Central memory CD4-positive, alpha-beta T cell (primary cell): Measurements from ENCODE around the gene NDUFA5.

Source experiments
- DNase-seq: peaks from one replicate; pipeline ENCODE4 v3.0.0; 2022
- total RNA-seq, 3 experiments: gene quantifications; one replicate each; lab custom pipeline; 2026; lab: John Stamatoyannopoulos, UW

The NDUFA5 gene
- total RNA-seq: 48.4 to 88.3 (median 79.0) reads per million in 3 experiments

DNA sequence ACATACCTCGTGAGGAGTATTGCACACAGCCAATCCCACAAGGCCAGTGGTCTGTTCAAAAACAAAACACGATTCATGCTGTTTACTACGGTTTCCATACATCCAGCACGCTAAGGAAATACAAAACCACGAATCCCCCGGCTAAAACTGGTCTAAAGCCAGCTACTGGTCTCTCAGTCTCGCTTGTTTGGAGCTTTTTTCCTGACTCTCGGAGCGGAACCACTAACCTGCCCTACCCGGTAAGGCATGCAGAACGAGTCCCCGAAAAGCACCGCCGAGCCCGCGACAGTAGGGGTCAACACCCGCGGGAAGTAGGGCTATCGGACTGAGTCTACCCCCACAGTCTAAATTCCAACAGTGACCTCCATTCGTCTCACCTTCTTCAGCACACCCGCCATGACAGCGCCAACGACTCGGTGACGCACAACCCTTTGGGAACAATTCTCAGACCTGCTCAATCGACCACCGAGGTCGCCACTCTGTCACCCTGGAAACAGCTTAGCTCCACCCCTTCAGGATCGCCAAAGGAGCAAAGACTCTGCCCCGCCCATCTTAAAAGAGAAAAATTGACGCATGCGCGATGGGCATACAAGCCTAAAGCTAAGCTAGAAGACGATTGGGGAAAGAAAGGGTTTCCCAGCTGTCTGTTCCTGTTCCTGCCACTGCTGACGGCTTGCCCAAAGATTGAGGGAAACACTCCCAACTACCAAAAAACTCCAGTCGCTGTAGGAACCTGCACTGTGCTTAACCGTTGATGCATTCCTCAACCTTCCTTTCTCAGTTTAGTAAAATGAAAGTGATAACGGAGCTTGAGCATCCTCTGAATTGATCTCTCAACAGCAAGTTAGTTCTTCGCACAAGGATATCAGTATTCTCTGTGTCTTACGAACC lies at the start of gene NDUFA5:
TSS of gene NDUFA5 (minus strand) at position 421 of the 891 bp plus-strand sequence. CDS start at position 398, 23 bp downstream.
- DNase-seq: peak; percentile 98

DNA sequence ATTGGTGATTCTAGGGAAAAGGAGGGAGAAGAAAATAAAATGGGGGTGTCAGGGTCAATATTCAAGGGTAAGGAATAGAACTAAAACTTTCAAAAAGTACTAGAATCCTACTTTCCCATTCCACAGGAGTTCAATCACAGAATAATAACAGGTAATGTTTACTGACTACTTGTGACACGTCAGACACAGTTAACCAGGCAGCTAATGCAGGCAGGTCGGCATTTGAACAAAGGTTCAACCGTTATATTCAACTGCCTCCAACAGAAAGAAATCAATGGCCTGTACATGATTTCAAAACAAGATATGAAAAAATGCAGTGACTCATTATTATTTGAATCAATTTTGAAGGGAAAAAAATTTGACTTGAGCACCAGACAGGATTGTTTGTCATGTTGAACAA lies 47.1 kb upstream of the NDUFA5 start:
- DNase-seq: no peak

DNA sequence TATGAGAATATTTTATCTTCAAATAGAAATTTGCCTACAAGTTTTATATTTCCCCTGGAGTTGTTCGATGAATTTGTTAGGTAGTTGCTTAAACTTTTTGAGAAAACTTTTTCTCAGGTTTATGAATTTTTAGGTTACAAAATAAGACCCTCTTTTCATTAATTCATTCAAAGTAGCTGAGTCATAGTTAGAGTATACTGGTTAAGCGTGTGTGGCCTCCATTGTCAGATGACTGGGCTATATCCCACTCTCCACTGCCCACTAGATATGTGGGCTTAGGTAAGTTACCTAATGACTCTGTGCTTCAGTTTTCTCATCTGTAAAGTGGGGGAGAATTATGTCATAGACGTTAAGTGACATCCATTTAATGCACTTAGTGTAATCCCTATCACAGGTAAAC lies 45.0 kb upstream of the NDUFA5 start:
- no peak for DNase-seq

DNA sequence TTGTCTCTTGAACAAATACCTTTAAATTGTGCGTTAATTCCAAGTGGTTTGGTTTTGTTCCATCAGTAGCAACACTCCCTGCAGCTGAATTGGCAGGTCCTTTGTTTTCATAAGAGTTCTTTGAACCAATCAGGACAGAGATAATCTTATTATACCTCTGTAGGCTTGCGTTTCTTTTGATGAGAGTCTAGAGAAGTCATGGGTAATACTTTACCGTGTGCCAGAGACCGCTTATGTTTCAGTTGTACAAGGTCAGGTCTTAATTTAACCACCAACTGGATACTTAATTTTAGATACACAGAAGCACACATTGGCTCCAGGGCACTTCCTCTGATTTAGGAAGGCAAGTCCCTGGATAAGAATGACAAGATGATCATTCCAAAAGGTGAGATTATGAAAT lies 43.9 kb upstream of the NDUFA5 start, which contains the start of gene ASB15:
TSS of gene ASB15 (plus strand) at position 292 of the 400 bp plus-strand sequence. CDS start 12,682 bp downstream, outside the sequence.
- DNase-seq: no peak

DNA sequence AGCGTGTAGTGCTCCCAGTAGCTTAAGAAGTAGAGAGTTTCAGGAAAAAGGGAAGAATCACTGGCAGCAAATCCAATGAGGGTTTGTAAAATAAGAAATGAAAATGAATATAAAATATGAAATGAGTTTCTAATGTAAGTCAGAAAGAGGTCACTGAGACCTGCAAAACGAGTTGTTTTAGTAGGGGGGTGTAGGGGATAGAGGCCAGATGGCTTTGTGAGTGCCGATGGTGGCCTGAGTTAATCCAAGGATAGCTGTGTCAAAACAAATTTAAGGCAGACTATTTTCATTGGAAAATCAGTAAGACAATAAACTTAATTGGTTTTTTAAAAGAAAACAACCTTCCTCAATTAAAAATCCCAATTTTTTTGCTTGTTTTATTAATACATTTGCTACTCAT lies 43.3 kb upstream of the NDUFA5 start:
- DNase-seq: no peak

DNA sequence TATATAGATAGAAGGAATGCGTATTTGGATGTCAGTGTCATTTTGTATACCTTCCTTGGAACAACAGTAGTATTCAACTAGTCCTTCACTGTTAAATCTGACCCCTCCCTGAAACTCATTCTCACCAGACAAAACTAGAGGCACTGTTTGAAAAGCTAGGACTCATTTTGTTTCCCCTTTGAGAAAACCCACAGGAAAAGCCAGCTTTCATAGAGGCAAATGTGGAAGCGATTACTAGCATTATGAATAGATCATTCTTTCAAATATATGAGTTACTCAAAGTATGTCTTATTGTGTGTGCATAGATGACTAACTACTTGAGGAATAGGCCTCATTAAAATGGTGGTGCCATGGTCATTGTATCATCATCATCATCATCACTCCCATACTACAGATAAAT lies 42.1 kb upstream of the NDUFA5 start:
- no peak for DNase-seq

DNA sequence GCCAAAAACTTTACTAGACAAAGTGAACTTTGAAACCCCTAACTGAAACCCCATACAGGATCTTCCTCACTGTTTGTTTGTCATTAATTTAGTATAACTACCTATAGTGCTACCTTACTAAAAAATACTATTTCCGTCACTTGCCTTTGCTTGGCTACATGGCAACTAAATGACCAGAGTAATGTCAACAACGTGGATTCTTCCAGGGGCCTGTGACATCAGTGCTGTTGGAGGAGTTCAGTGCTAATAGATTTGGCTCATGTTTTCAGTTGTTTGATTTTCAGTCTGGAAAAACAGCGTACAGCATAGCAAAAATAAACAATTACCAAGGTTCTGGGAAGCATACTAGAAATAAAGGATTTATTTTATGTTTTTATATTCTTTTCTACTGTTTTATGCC lies 41.0 kb upstream of the NDUFA5 start:
- no peak for DNase-seq

DNA sequence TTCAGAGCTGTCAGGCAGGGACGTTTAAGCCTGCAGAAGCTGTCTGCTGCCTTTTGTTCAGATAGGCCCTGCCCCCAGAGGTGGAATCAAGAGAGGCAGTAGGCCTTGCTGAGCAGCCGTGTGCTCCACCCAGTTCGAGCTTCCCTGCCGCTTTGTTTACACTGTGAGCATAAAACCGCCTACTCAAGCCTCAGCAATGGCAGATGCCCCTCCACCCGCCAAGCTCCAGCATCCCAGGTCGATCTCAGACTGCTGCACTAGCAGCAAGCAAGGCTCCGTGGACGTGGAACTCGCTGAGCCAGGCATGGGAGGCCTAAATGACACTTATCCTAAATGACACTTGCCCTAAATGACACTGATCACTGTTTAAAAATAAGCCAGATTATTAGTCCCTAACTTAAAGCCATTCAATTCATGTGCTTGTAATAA lies 37.2 kb upstream of the NDUFA5 start:
- no peak for DNase-seq

DNA sequence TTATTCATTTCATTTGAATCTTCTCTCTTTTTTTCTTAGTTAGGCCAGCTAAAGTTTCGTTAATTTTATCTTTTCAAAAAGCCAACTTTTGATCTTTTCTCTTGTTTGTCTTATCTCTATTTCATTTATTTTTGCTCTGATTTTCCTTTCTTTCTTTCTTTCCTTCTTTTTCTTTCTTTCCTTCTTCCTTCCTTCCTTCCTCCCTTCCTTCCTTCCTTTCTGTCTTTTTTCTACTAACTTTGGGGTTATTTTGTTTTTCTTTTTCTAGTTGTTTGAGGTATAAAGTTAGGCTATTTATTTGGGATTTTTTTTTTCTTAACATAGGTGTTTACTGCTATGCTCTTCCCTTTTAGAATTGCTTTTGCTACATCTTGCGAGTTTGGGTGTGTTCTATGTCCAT lies 30.8 kb upstream of the NDUFA5 start:
- no peak for DNase-seq

DNA sequence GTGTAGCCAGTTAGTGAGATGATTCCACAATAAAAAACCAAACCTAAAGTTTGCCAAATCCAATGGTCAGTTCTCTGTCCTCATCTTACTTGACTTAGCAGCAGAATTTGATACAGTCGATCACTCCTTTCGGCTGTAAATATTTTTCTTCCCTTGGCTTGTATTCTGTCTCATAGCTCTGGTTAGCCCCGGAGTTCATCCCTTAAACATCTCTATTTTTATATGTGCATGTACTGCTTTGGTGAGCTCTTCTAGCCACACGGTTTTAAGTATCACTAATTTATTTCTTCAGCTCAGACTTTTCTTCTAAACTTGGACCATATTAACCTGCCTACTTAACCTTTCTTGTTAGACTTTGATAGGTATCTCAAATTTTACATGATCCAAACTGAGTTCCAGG lies 26.2 kb upstream of the NDUFA5 start:
- no peak for DNase-seq

DNA sequence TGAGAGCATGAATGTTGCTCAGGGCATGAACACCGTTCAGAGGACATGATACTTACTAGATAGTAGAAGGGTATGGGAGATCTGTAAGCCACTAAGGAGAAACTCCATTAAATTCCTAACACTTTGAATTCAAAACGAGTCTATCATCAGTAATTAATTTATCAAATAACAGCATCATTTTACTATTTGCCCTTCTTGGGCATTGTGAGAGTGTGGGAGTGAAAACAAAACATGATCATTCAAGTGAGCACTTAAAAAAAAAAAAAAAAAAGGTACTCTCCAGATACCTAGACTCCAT lies 23.5 kb upstream of the NDUFA5 start:
- DNase-seq: no peak

DNA sequence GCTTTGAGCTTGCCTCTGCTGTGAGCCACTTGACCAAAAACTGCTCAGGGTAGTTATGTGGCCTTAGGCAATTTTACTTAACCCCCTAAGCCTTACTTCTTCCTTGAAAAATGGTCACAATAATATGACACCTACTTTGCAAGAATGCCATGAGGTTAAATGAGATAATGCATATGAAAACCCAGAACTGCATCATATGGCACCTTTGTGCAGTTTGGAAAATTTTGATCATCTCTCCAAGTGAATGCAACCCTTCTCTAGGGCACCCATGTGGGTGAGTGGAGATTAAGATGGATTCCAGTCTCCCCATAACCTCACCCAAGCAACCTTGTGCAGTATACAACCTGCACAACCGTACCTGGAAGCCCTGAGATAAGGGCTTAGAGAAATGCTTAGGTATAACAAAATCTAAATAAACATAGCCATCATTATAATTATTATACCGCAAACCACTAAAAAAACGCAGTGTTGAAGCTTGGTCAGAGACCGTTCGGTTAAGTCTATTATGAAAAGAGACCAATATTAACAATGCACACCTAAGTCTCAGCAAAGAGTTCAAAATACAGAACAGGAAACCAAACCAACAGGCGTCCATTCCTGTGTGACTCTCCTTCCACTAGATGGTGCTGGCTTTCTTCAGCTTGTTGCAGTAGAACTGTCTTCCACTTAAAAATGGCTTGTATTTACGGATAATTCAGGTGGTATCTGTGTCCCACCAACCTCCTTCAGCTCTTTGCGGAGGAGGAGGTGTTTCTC lies 23.0 kb upstream of the NDUFA5 start:
- DNase-seq: no peak

DNA sequence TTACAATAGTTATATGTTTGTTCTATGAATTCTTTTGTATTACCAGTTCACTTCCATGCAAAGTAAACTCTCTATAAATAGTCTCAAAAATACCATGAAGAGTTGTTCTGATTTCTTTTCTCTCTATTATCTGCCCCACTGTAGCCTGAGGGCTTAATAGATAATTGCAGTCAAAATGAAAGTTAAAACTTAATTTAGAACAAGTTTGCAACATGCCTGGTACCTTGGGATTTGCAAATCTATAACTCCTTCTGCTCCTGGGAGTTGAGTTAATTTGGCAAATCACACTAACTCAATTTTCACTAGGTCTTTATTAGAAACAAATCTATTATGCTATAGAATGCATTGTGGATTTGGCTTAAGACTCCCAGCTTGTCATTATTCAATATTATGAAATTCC lies 21.8 kb upstream of the NDUFA5 start:
- no peak for DNase-seq

DNA sequence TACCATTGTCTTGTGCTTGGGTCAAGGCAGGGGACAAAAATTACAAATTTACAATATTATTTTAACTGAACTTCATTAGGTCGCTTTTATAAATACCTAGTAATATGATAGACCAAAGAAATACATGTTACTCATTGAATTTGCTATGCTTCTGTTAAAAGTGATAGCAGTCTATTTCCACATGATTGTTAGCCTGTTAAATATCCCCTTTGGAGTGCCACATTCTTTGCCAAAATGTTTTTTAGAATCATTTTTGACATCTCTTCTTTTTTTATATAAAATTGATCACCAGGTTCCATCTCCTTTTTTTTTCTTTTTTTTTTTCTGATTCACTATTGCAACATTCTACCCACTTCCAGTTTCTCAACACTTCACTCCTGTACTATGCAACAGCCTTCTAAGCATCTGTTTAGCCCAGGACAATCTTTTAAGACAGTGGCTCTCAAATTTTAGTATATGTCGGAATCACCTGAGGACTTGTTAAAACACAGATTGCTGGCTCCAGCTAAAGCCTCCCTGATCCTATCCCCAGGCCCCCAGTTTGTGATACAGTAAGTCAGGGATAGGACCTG lies 16.4 kb upstream of the NDUFA5 start:
- no peak for DNase-seq

DNA sequence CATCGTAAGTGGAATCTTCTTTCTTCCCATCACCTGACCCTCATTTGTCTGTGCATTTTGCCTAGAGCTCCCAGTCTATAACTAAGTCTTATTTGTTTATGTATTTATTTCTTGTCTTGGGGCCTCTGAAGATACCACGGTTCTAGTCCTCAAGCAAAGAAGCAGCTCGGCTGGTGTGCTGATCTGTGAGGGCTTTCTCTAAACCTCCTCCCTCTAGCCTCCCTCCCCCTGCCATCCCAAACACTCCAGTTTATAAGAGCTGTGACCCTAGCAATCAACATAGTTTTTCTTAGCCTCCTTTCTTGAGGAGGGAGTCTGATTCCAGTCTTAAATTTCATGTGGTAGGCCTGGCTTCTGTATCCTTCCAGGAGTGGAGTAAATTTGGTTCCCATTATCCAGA lies 15.7 kb upstream of the NDUFA5 start:
- no peak for DNase-seq

DNA sequence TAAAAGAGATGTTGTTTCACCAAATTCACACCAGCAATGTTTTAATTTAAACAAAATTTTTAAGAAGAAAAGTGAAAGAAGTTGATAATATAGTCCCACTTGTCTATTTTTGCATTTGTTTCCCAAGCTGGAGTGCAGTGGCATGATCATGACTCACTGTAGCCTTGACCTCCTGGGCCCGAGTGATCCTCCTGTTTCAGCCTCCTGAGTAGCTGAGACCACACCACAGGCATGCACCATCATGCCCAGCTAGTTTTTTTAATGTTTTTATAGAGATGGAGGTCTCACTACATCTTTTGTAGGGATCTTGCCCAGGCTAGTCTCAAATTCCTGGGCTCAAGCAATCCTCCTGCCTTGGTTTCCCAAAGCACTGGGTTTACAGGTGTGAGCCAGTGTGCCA lies 14.1 kb upstream of the NDUFA5 start:
- DNase-seq: no peak

DNA sequence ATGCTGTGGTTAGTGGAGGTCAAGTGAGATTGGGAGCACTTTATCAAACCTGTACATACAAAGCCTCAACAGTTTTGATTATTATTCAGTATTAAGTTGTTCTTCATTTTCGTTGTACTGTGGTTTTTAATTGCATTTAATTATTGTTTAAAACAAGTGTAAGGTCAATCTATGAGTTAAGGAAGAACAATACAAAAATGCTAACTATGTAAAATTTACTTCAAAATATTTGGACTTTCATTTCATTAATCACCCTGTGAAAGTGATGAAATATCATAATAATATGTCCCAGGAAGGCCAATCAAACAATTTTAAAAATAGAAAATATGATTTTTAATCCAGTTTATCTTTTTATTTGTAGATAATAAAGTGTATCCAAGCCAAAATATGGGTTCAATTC lies 13.6 kb upstream of the NDUFA5 start:
- DNase-seq: no peak

DNA sequence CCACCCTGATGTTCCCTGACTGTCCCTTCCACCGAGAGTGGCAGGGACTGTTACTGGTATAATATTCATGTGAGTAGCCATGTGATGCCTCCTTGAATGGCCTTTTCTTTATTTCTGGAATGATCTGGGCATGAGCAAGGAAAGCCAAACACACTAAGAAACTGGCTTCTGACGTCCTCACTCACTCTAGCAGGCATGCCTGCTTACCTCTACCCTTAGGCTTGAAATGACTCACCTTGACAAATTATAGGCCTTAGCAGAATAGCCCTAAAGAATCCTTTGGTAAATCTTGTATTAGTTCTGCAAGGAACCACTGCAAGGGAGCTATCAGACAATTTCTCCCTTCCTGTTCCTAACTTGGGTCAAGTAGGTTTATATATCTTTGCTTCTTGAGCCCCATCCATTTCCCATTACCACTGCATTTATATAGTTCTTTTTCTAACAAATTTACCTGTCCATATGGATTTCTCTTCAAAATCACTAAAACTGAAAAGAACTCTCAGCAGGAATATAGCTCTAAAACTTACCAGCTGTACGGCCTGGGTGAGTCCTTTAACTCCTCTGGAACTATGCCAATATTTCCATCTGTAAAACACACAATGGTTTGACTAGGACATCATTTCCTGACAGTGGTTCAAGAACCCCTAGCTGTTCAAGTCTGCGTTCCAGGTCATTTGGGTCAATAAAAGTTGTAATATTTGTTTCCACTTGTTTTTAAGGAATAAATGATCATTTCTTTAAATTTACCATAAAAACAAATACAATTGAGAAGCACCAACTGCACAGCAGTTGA lies 13.0 kb upstream of the NDUFA5 start:
- no peak for DNase-seq

DNA sequence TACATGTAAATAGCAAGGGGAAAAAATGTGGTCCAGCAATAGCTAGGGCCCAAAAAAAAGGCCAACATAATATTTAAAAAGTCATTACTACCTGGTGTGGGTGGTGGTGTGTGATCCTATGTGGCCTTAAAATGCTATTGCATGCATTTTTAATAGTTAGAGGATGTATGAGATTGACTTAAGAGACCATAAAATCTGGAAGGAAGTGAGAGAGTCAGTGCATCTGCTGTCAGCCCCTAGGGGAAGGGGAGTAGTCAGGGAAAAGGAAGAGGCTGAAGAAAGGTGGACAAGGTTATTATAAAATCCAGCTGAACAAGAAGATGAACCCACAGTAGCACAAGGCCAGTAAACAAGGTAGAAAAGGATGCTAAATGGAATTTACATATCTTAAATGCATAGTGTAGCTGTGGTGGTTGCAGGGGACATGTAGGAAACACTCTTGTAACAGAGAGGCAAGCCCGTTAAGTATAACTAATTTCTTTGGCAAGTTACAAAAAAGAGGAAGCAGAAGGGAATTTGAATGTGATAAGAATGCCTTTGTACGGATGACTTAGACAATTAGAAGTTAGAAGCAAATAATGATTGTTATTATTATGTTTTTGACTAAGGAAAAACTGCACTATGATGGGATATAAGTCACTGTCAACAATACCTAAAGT lies 11.9 kb upstream of the NDUFA5 start:
- DNase-seq: no peak

DNA sequence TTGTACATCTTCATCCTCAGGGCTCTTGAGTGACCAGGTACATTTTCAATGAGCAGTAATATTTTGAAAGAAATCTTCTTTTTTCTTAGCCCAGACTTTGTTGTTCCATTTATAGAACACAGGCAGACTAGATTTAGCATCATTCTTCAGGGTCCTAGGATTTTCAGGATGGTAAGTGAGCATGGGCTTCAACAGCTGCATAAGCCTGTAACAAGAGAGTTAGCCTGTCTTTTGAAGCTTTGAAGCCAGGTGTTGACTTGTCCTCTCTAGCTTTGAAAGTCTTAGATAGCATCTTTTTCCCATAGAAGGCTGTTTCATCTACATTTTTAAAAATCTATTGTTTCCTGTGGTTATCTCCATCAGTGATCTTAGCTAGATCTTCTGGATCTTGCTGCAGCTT lies 4.5 kb upstream of the NDUFA5 start:
- no peak for DNase-seq

DNA sequence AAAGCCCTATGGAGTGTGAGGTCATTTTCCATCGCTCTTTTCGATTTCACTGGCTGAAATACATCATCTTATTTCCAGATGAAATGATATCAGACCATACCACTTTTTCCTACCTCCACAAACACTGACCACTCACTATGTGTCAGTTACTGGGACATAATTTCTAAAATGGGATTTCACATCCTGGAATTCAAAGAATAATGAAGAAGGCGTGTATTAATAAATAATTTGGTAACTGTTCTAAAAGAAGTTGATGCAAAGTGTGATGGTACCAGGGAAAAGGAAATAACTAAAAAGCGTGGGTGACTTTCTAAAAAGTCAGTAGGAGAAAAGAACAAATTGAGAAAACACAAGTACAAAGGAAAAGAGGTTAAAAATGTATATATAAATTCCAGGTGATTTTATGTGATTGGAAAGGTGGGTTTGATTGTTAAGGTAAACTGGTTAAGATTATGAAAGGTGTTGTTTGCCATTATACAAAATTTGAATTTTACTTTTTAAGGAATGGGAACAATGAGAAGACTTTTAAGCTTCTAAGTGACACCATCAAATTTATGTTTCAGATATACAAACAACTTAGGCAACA lies 764 bp upstream of the NDUFA5 start:
- DNase-seq: no peak

DNA sequence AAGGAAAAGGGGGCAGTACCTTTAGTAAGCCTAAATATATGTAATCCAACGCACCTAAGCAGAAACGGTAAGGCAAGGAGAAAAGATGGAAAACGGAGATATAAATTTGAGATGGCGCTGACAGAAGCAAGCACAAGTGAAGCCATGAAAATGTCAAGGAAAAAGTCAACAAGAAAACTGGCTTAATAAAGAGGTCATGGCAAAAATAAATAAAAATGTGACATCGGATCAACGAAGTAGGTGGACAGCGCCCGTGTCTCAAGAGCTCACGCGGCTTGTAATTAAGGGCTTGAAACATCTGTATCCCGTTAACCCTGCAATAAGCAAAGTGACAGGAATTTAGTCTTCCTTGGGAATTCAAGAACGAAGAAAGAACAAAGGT lies 611 bp downstream of the NDUFA5 start:
- no peak for DNase-seq
